ENCODE data around the gene SPOCK2. TPM values are rescaled to one million over a fixed set of nuclear protein-coding genes. Genes with fewer than 3 reads are reported as not detected.
"Not testable (repeated sequence)": the region's sequence is repeated elsewhere in the genome, so short reads cannot be mapped to it uniquely, and the experiment has no call there.

The SPOCK2 gene, protein sequence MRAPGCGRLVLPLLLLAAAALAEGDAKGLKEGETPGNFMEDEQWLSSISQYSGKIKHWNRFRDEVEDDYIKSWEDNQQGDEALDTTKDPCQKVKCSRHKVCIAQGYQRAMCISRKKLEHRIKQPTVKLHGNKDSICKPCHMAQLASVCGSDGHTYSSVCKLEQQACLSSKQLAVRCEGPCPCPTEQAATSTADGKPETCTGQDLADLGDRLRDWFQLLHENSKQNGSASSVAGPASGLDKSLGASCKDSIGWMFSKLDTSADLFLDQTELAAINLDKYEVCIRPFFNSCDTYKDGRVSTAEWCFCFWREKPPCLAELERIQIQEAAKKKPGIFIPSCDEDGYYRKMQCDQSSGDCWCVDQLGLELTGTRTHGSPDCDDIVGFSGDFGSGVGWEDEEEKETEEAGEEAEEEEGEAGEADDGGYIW
- total RNA-seq, result 5.3 TPM

DNA sequence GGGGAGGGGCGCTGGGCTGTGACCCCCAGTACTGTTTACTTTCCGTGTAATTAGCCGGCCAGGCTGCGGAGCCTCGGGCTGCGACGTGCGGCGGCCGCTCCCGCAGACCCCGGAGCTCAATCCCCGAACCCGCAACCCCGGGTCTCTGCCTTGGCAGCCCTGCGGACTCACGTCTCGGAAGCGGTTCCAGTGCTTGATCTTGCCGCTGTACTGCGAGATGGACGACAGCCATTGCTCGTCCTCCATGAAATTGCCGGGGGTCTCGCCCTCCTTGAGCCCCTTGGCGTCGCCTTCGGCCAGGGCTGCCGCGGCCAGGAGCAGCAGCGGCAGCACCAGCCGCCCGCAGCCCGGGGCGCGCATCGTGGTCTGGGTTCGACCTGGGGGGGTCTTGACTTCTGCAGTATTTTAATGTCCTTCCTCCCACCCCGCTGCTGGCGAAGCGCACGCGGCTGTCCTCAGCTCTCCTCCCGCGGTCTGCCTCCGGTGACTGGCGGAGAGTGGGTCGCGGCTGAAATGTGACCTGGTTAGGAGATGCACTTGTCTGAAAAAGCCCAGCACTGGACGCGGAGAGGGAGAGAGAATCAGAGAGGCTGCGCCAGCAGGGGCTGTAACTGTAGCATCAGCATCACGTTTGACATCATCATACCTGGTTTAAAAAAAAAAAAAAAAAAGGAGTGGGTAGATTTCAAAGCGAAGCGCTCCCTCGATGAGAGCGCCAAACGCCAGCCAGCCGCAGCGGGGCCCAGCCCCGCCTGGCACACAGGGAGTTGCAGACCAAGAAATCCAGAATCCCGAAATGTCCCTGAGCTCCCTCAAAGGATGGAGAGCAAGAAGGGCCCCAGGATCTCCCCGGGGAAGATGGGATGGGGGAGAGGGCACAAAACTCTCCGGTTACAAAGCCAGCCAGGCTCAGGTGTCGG, at the start of gene SPOCK2:
SPOCK2 (minus strand) TSS at position 583 of the 920 bp plus-strand sequence; CDS start at position 360, 223 bp downstream.
- intact Hi-C loops (cut with DNase I), result no loop called here
- peak; percentile 33 for ATAC-seq
- DNase-seq (ENCODE audit: low spot score), result no peak

DNA sequence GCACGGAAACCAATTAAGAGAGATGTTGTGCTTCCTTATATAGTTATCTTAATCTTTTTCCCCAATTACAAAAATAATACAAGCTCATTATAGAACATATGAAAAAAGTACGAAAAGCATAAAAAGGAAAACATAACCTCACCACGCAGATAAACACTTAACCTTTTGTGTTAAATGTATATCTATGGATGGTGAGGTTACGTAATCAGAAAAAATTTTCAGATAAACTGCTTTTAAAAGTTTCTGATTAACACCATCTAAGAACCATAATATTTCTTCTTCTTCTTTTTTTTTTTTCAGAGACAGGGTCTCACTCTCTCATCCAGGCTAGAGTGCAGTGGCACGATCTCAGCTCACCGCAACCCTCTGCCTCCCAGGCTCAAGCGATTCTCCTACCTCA, 49.2 kb upstream of the SPOCK2 start:
- no peak for DNase-seq (ENCODE audit: low spot score)
- ATAC-seq, result no peak
- intact Hi-C loops (cut with DNase I), result no loop called here

DNA sequence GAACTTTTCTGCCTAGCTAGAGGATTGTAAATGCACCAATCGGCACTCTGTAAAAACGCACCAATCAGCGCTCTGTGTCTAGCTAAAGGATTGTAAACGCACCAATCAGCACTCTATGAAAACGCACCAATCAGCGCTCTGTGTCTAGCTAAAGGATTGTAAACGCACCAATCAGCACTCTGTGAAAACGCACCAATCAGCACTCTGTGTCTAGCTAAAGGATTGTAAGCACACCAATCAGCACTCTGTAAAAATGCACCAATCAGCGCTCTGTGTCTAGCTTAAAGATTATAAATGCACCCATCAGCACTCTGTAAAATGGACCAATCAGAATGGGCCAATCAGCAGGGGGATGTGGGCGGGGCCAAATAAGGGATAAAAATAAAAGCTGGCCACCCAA, 47.9 kb upstream of the SPOCK2 start:
- ATAC-seq; intact Hi-C loops (cut with DNase I); DNase-seq (ENCODE audit: low spot score): not testable (repeated sequence)

DNA sequence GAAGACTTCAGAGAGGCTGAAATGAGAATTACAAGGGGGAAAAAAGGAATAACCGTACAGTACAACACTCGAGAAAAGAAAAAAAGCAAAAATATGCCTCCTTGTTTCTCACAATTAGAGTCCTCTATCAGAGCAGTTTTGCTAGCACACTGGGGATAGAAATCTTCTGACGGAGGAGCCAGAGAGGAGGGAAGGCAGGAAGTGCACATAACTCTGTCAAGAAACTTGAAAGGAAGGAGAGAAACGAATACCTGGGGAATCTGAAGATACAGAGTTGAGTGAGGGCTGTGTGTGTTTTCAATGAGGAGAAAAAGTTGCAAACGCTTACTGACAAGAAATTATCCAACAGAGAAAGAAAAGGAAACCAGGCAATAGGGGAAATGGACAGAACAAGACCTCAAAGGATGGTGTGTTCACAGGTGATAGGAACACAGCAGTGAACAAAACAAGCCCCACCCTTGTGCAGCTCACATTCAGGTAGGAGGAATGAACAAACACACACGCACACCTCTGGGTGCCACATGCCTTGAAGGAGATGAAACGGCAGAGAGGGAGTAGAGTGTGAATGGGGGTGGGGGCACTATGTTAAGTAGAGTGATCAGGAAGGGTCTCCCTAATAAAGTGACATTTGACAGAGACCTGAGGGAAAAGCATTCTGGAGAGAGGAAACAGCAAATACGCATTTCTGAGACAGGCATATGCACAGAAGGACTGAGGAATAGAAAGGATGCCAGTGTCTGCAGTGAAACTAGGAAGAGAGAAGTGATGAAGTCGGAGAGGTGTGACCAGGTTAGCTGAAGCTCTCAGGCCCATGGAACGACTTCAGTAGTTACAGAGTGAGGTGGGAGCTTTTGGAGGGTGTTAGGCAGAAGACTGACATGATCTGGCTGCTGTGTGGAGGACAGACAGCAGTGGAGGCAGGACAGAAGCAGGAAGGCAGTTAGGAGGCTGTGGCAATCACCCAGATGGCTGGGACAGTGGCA, 46.7 kb upstream of the SPOCK2 start:
- ATAC-seq (no peak), DNase-seq (ENCODE audit: low spot score) (no peak)
- intact Hi-C loops (cut with DNase I), result no loop called here

DNA sequence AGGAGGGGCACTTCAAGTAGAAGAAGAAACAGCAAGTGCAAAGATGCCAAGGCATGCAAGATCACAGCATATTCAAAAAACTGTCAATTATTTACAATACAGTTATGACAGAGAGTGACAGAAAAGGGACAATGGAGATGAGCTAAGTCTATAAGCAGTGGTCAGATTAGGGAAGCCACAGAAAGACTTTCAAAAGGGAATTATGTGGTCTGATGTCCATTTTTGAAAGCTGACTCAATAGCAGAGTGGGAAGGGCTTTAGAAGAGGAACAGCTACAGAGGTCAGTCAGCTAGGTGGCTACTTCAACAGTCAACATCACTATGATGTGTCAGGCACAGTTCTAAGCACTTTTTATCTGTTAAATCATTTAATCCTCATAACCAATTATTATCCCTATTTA, 45.2 kb upstream of the SPOCK2 start:
- ATAC-seq (peak; percentile 49), DNase-seq (ENCODE audit: low spot score) (no peak)
- intact Hi-C loops (cut with DNase I), result no loop called here

DNA sequence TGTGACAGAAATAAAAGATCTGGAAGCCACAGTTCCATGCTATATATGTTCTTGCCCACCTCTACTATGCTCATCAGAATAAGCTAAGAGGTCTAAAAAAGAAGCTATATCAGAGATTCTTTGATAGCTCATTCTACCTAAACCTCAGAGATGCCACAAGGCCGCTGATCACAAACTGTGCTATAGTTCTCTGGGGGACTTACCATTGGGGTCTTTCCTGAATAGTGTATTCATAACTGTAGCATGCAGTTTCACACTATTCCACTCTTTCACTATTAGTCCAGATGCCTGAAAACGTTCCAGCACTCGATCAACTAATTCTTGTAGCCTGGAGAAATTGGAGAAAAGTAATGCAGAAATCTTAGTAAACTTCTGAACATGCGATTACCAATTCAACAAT, 44.5 kb upstream of the SPOCK2 start:
- intact Hi-C loops (cut with DNase I), result no loop called here
- DNase-seq (ENCODE audit: low spot score), result no peak
- ATAC-seq, result no peak

DNA sequence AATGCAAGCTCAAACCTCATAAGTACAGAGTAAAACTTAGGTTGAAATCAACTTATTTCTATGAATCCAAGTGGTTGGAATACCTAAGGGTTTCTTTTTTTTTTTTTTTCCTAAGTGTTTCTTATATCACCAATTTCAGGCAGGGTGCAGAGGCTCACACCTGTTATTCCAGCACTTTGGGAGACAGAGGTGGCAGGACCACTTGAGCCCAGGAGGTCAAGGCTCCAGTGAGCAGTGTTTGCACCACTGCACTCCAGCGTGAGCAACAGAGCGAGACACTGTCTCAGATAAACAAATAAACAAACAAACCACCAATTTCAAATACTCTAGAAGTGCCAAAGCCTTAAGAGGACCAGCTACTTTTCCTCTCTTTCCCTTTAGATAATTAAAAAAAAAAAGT, 39.2 kb upstream of the SPOCK2 start:
- no peak for ATAC-seq
- DNase-seq (ENCODE audit: low spot score), result no peak
- intact Hi-C loops (cut with DNase I), result no loop called here

DNA sequence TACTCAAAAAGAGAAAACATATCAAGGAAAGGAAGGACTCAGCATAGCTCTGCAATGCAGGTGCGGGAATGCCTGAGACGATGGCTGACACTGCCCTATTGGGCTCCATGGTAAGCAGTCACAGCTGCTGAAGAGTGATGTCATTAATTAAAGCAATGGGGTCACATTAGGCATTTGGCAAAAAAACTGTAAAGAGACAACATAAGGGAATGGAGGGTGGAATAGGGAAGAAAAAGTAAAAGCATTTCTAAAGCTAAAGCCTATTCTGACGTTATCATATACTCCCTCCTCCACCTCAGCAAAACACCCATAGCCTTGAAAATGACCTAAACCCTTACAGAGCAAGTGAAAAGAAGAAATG, 38.5 kb upstream of the SPOCK2 start:
- intact Hi-C loops (cut with DNase I), result no loop called here
- ATAC-seq, result no peak
- no peak for DNase-seq (ENCODE audit: low spot score)

DNA sequence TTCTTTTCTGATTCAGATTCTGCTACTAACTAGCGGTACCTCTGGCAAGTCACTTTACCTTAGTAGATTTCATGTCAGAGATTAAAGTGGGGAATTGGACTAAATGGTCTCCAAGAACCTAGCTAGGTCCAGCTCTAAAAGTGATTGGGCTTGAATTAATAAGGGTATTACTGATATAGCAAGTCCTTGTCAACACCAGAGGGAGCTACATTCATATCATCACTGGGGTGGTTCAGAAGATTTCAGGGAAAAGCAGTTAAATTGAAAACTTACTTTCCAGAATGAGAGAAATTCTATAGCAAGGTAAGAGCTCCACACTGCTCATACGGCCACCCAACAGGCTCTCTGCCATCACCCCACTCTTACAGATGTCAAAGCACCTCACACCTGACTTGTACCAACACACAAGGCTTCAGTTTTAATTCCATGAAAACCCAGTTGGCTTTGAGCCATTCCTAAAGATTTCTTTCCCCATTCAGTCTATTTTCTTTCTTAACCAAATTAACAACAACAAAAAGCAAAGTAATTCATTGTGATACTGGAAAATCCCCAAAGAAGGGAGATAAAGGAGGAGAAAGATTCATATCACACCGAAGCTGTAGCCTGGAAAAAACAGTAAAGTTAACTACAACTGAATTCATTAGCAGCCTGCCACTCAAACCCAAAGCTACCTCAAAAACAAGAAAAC, 38.0 kb upstream of the SPOCK2 start:
- intact Hi-C loops (cut with DNase I), result no loop called here

DNA sequence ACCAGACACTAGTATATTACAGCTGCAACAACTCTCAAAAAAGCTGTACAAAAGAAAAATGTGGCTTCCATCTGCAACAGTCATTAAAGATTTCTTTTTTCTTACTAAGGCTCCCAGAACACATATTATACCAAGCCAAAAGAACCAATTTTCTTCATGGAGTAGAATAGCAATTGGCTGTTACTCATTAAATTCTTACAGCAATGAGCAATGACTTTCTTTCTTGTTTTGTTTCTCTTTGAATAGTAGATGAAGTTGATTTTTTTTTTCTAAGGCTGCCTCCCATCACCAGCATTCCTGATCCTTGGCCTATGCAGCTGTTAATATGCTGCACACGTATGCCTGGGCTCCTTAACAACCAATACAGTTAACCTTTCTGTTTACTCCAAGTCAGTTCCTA, 36.6 kb upstream of the SPOCK2 start:
- intact Hi-C loops (cut with DNase I), result no loop called here
- peak; percentile 76 for ATAC-seq
- DNase-seq (ENCODE audit: low spot score), result no peak

More for the DNA sequence above, 38.0 kb upstream of the SPOCK2 start:
- peak; percentile 69 for ATAC-seq
- DNase-seq (ENCODE audit: low spot score), result no peak

DNA sequence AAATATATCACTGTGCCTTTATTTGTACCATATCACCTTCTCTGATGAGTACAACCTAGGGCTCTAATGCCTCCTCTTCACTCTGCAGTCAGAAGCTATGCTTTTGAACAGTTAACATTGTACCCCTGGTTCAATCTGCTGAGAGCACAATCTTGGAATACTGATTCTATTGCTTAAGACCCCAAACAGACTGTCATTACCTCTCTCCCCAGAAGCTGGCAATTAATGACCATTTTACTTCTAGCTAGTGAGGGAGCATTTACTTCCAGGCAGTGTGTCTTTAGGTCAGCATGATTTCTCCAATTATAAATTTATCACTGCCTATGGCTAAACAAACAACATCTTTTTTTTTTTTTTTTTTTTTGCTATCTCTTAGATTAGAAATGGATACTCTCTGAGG, 36.0 kb upstream of the SPOCK2 start:
- ATAC-seq, result peak; percentile 11
- intact Hi-C loops (cut with DNase I), result no loop called here
- no peak for DNase-seq (ENCODE audit: low spot score)

DNA sequence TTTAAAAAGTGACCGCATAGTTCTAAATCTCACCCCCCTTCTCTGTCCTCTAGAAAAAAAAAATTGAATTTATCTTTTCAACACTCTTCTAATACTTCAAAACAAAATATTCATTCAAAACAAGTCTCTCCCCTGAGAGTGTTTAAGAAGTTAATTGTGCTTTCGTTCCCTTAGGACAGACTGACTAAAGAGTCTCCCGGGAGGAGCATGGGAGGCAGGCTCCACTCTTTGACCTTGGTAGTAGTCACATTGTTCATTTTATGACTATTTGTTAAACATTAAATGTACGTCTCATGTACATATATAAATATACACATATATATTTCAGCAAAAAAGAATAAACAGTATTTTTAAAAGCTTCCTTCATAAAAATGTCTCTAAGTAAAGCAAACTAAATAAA, 35.3 kb upstream of the SPOCK2 start:
- DNase-seq (ENCODE audit: low spot score) (no peak), ATAC-seq (no peak)
- intact Hi-C loops (cut with DNase I), result no loop called here

DNA sequence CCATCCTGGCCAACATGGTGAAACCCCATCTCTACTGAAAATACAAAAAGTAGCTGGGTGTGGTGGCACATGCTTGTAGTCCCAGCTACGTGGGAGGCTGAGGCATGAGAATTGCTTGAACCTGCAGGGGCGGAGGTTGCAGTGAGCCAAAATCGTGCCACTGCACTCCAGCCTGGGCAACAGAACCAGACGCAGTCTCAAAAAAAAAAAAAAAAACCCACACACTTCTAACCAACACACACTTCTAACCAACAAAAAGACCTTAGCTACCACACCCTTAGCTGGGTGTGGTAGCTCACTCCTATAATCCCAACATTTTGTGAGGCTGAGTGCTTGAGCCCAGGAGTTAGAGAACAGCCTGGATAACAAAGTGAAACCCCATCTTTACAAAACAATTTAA, 33.9 kb upstream of the SPOCK2 start:
- ATAC-seq (no peak), DNase-seq (ENCODE audit: low spot score) (no peak)
- intact Hi-C loops (cut with DNase I), result no loop called here

DNA sequence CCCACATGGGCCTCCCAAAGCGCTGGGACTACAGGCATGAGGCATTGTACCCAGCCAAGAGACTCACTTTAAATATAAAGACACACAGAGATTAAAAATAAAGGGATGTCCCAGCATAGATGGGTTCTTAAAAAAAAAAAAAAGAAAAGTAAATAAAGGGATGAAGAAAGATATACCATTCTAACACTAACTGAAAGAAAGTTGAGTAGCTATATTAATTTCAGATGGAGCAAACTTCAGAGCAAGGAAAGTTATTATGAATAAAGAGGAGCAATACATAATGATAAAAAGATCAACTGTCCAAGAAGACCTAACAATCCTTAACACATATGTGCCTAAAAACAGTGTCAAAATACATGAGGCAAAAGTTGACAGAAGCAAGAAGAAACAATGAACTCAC, 33.0 kb upstream of the SPOCK2 start:
- intact Hi-C loops (cut with DNase I), result no loop called here
- no peak for ATAC-seq
- no peak for DNase-seq (ENCODE audit: low spot score)

DNA sequence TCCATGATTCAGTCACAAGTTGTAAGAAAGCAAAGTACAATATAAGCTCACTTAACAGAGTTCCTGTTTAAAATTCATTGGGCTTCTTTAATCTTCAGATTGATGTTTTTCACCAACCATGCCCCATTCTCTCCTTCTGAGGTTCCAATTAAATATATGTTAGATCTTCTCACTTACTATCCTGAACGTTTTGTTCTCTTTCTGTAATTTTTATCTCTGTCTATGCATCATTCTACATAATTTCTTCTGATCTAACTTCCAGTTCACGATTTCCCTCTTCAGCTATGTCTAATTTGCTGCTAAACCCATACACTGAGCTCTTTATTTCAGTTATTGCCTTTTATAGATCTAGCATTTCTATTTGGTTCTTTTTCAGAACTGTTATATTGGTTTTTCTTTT, 28.0 kb upstream of the SPOCK2 start:
- no peak for ATAC-seq
- intact Hi-C loops (cut with DNase I), result no loop called here

DNA sequence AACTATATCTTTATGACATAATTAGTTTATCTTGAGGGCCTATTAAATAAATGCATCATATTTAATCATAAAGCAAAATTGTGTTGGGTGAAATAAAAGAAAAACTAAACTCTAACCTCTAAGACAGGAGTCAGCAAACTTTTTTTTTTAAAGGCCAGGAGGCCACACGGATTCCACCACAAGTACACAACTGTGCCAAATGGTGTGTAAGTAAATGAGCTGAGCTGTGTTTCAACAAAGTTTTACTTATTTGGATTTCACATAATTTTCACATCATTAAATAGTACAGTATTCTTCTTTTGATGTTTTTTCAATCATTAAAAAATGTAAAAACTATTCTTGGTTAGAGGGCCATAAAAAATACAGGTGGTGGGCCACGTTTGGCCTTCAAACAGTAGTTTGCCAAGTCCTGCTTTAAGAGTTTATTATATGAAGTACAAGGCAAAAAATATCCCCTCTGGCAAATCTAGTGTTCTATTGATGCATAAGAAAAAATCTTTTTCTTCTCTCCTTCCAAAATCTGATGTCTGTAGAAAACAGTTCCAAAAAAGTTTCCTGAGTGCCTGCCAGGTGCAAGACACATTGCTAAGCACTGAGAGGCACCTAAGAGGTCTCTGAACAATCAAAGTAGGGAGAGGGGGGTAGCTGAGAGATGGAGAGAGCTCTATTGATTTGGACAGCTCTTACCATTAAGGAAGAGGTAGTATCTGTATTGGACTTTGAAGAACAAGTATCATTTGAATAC, 26.5 kb upstream of the SPOCK2 start:
- intact Hi-C loops (cut with DNase I), result no loop called here
- ATAC-seq (no peak), DNase-seq (ENCODE audit: low spot score) (no peak)

More for the DNA sequence above, 28.0 kb upstream of the SPOCK2 start:
- DNase-seq (ENCODE audit: low spot score), result no peak

DNA sequence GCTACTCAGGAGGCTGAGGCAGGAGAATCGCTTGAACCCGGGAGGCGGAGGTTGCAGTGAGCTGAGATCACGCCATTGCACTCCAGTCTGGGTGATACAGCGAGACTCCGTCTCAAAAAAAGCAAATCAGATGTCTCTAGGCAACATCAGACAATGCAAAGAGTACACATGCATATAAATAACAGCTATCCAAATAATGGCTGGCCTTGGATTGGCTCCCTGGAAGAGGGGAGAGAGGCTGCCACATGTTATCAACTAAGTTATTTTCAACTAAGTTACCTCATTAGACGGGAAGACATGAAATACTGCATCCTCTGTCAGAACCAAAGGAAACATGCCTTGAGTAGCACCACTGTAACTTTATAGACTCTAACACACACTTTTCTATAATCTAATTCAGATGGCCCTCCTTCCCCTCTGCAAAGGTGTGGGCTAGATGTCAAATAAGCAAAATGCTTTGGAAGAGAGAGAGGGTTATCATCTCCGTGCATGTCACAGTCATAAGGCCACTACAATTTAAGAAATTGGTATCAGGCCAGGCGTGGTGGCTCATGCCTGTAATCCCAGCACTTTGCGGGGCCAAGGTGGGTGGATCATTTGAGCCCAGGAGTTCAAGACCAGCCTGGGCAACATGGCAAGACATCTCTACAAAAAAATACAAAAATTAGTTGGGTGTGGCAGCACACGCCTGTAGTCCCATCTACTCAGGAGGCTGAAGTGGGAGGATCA, 22.5 kb upstream of the SPOCK2 start:
- intact Hi-C loops (cut with DNase I), result no loop called here
- DNase-seq (ENCODE audit: low spot score), result no peak
- no peak for ATAC-seq
